ENCODE measurements around the gene CPA1.

Gene CPA1

GRCh38 chr7:130379921-130380860, at the start of gene CPA1:
Gene CPA1, plus strand, starts transcription at chr7:130380494. Its CDS starts 27 bp downstream, at chr7:130380521.
- DNase-seq: no peak

- no peak for DNase-seq
Observed at GRCh38 chr7:130332259-130333053, 47.8 kb upstream of the CPA1 start.

- DNase-seq: no peak
Observed at GRCh38 chr7:130333832-130334231, 46.5 kb upstream of the CPA1 start.

GRCh38 chr7:130334274-130334673, 46.0 kb upstream of the CPA1 start:
- DNase-seq: no peak

GRCh38 chr7:130337410-130337971, 42.8 kb upstream of the CPA1 start:
- DNase-seq: no peak

- DNase-seq: no peak
Observed at GRCh38 chr7:130338233-130338632, 42.1 kb upstream of the CPA1 start.

GRCh38 chr7:130341882-130342281, 38.4 kb upstream of the CPA1 start:
- DNase-seq: no peak

- DNase-seq: no peak
Observed at GRCh38 chr7:130342701-130343380, 37.5 kb upstream of the CPA1 start.

- no peak for DNase-seq
Observed at GRCh38 chr7:130344271-130344866, 35.9 kb upstream of the CPA1 start, which contains the start of gene CPA5. Gene CPA5, plus strand, starts transcription at chr7:130344816. Its CDS starts 1,670 bp downstream, at chr7:130346486.

- DNase-seq: peak; percentile 78
Observed at GRCh38 chr7:130345136-130345535, 35.2 kb upstream of the CPA1 start.

GRCh38 chr7:130345725-130346124, 34.6 kb upstream of the CPA1 start:
- no peak for DNase-seq

- no peak for DNase-seq
Observed at GRCh38 chr7:130346177-130346905, 34.0 kb upstream of the CPA1 start.

- no peak for DNase-seq
Observed at GRCh38 chr7:130346941-130347340, 33.4 kb upstream of the CPA1 start.

- DNase-seq: no peak
Observed at GRCh38 chr7:130349911-130350782, 30.1 kb upstream of the CPA1 start.

- DNase-seq: no peak
Observed at GRCh38 chr7:130350945-130351790, 29.1 kb upstream of the CPA1 start.

GRCh38 chr7:130351791-130352090, 28.6 kb upstream of the CPA1 start:
- no peak for DNase-seq

GRCh38 chr7:130352194-130353074, 27.9 kb upstream of the CPA1 start:
- DNase-seq: peak; percentile 39

GRCh38 chr7:130353196-130353595, 27.1 kb upstream of the CPA1 start:
- DNase-seq: no peak
